Fibroblast of pulmonary artery (primary cell): Measurements from ENCODE around the gene TARS2.

Source experiments
- DNase-seq: peaks from one replicate; pipeline ENCODE4 v3.0.0-alpha.2; 2010; ENCODE audit warnings: low read depth
- H3K4me3 ChIP-seq: replicated peaks from 2 replicates; pipeline ENCODE4 v1.5.1; 2011; ENCODE audit warnings: low read depth, mild to moderate bottlenecking, control low read depth, low read length, moderate library complexity
- TF ChIP-seq, protein P1 (sequence below): IDR thresholded peaks from 2 replicates; pipeline ENCODE4 v1.5.1; 2011; ENCODE audit warnings: mild to moderate bottlenecking, control low read depth, low read length, inconsistent platforms; ENCODE audit errors: missing control alignments

Gene TARS2

DNA sequence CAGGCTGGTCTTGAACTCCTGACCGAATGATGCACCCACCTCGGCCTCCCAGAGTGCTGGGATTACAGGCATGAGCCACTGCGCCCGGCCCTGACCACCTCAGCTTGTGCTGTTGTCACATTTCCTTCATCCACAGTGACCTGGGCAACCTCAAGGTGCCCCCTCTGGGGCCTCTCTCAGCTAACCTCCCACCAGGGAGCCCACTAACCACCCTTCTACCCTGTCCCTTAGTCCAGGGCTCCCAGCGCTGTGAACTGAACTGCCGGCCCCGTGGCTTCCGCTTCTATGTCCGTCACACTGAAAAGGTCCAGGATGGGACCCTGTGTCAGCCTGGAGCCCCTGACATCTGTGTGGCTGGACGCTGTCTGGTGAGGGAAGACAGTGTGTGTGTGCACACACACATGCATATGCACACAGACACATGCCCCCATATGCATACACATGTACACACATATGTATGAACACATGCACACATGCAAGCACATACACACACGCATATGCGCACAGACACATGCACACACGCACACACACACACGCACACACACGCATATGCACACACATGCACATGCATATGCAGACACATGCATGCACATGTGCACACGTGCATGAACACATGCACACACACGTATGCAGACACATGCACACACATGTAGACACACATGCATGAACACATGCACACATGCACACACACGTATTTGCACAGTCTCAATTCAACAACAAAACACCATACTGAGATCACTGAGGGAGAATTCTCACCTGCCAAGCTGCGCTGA is 68.2 kb downstream of the TARS2 start:
- no peak for DNase-seq
- TF ChIP-seq, protein P1, sequence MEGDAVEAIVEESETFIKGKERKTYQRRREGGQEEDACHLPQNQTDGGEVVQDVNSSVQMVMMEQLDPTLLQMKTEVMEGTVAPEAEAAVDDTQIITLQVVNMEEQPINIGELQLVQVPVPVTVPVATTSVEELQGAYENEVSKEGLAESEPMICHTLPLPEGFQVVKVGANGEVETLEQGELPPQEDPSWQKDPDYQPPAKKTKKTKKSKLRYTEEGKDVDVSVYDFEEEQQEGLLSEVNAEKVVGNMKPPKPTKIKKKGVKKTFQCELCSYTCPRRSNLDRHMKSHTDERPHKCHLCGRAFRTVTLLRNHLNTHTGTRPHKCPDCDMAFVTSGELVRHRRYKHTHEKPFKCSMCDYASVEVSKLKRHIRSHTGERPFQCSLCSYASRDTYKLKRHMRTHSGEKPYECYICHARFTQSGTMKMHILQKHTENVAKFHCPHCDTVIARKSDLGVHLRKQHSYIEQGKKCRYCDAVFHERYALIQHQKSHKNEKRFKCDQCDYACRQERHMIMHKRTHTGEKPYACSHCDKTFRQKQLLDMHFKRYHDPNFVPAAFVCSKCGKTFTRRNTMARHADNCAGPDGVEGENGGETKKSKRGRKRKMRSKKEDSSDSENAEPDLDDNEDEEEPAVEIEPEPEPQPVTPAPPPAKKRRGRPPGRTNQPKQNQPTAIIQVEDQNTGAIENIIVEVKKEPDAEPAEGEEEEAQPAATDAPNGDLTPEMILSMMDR, result no peak
- H3K4me3 ChIP-seq, result no peak overlapping the region

DNA sequence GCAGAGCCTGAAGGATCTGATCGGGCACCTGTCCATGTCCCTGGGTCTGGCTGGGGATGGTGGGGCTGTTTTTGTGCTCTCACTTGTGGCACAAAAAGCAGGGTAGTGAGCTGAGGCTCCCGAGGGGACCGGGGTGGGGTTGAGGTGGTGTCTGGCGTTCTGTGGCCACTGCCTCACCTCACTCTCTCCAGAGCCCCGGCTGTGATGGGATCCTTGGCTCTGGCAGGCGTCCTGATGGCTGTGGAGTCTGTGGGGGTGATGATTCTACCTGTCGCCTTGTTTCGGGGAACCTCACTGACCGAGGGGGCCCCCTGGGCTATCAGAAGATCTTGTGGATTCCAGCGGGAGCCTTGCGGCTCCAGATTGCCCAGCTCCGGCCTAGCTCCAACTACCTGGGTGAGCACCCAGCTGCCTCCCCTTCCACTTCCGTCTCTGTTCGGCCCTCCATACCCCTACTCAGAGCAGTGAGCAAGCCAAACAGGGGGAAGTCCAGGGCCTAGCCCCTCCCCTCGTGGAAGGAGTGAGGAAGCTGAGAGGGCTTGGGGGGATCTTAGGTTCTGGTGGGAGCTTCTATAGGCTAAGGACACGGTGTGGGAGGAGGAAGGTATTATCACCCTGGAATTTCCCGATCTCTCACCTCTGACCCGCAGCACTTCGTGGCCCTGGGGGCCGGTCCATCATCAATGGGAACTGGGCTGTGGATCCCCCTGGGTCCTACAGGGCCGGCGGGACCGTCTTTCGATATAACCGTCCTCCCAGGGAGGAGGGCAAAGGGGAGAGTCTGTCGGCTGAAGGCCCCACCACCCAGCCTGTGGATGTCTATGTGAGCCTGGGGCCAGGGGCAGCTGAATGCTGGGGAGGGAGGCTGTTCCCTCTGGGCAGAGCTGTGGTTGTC is 69.0 kb downstream of the TARS2 start:
- TF ChIP-seq, protein P1, result no peak
- no peak overlapping the region for H3K4me3 ChIP-seq
- no peak for DNase-seq

DNA sequence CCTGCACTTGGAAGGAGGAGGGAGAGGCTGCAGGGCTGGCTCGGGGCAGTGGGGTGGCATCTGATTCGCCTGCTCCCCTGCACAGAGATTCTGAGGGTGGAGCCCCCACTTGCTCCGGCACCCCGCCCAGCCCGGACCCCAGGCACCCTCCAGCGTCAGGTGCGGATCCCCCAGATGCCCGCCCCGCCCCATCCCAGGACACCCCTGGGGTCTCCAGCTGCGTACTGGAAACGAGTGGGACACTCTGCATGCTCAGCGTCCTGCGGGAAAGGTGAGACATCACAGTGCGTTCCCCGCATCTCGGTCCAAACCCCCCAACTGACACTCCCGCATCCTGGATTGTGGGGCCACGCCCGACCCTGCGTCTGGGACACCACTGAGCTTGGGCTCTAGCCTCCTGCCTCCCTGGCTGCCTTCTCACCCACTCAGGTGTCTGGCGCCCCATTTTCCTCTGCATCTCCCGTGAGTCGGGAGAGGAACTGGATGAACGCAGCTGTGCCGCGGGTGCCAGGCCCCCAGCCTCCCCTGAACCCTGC is 69.9 kb downstream of the TARS2 start:
- TF ChIP-seq, protein P1, result no peak
- DNase-seq, result no peak
- H3K4me3 ChIP-seq, result no peak overlapping the region
